LoVo (cell line): ENCODE measurements around the gene GRIA4.
"Not testable (repeated sequence)": the region's sequence is repeated elsewhere in the genome, so short reads cannot be mapped to it uniquely, and the experiment has no call there.

Source experiments
- DNase-seq: peaks from one replicate; pipeline ENCODE4 v3.0.0-alpha.2; 2016; ENCODE audit warnings: low spot score

The GRIA4 gene

DNA sequence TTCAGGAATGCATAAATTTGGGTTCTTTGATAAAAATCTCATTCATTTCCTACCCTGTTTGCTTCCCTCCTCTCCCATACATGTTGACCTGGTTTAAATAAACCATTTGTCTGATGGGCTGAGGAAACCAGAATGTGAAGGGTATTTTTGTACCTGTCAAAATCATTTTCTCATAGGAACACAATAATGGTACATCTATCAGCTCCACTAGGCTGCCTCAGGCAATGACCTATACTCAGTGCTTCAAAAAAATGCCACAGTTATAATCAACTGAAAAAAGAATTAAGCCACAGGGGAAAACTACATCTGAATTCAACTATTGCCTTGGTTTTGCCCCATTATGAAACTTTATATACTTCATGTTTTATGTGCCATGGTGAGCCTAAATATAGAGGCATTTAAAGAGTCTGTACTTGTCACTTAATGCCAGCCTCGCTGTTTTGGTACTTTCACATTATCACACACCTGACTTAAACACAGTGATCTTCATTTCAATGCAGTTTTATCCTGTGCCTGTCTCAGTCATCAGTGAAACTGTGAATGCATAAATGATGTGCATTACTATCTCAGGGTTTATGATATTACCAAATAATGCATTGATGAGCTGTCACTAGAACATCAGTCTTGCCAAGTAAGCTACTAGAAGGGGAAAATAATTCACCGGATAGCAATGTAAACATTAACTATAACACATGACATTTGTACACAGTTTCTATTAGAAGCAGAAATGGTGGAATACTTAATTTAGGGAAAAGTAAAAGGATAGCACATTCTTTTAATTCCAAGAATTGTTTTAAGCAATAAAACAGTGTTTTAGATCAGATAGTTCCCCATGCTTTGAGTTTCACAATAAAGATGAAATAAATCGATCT is 319.4 kb downstream of the GRIA4 start:
- no peak for DNase-seq

DNA sequence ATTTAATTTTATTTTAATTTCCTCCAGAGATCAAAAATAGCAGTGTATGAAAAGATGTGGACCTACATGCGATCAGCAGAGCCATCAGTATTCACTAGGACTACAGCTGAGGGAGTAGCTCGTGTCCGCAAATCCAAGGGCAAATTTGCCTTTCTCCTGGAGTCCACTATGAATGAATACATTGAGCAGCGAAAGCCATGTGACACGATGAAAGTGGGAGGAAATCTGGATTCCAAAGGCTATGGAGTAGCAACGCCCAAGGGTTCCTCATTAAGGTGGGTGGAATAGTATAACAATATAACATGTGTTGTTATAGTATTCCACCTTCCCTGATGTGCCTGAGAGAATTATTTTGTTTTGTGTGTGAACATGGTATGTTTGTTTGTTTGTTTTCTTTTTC is 323.8 kb downstream of the GRIA4 start:
- no peak for DNase-seq

DNA sequence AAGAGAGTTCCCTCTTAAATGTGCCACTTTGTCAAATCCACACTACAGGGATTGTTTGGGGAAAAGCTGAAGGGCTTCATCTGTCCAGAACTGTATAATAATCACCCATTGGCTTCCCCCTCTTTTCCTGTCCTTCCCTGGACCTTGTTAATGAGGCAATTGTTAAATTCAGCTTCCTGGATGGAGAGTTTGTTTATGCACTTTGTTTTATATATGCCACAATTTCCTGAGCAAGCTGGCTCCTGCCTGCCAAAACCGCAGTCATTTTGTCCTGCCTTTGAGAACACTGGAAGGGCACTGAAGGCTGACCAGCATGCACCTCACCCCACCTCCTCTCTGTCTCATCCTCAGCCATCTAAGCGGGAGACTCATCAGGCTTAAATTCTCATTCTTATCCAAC is 325.9 kb downstream of the GRIA4 start:
- peak; percentile 1 for DNase-seq

DNA sequence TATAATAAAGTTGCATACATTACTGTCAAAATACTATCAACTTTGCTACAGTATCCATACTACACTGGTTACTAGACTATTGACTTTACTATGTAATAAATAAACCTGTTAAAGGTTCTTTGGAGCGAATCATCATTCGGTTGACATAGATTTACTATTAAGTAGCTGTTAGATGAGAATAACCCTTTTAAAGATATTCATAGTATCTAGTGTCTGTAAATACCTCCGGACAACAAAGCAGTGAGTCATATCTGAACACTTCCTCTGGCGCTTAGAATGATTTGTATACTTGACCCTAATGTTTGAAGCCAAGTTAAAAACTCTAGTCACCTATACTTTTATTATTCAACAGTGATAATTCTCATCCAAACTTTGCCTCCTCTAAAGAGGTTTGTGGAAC is 327.5 kb downstream of the GRIA4 start:
- DNase-seq = peak; percentile 15

DNA sequence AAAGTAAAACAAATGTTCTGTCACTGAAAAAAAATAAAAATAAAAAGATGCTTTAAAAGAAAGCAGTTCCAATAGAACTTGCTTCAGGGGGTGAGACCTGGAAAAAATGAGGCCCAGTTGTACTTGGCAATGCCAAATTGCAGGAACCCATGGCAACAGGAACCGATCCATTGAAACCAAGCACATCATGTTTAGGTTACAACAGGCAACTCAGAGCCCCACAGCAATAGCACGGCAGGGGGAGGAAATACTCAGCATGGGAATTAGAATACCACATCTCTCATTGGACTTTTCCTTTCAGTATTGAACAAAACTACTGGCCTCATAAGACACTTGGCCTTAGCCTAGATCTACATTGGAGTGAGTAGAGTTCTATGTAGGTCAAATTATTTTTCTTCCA is 327.9 kb downstream of the GRIA4 start:
- DNase-seq = no peak

DNA sequence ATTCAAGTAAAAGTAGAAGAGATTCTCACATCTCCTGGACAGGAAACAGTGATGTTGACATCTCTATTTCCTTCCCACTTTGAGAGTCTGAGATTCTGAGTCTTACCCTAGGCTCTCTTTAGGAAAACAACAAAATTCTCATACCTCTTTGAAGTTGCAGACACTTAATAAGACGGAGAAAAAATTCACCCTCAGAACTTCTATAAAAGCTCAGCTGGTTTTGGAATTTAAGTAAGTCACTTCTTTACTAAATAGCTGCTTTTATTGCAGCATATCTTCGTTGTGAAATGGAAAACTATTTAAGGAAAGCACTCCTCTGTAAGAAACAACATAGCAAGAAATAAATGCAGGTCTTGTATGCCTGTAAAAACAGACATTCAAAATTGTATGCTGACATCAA is 333.0 kb downstream of the GRIA4 start:
- DNase-seq = no peak

DNA sequence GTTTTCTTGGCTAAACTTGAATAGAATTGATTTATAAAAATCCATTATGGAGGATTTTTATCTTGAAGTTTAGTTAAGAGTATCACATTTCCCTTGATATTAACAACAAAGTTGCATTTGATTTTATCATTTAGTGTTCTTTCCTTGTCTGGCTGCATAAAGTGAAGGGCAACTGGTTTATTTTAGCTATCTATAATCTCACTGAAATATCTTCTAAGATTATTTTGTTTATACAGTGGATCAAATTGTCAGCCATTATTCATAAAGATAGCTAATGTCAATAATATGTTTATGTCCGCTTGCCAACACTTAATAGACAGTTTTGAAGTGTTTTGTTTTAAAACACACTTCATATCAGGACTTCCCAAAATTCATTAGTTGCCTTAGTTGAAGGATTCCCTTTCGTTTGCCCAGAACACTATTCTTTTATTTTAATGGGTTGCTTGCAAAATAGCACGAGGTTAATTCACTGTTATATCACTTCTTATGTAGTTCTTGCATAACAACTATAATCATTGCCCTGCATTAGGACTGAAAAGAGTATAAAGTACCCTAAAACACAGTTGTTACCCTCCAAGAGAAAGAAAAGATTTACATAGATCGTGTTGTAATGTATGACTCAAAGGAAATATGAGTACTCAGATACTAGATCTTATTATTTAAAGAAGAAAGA is 339.2 kb downstream of the GRIA4 start:
- no peak for DNase-seq

DNA sequence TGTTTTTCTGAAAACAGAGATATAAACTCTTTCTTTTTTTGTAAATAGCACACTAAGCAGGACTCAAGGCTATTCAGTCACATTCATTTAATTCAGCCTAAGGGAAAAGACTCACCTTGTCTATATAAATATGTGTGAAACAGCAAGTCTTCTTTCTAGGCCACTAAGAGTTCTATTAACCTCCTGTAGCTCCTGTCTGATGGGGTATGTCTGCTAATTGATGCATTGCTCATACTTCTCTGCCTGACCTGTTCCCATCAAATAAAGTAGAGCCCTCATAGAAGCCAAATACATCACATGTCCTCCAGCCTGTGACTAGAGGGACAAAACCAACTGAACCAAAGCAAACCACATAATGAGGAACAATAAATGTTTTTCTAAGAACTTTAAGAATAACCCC is 344.0 kb downstream of the GRIA4 start:
- no peak for DNase-seq

DNA sequence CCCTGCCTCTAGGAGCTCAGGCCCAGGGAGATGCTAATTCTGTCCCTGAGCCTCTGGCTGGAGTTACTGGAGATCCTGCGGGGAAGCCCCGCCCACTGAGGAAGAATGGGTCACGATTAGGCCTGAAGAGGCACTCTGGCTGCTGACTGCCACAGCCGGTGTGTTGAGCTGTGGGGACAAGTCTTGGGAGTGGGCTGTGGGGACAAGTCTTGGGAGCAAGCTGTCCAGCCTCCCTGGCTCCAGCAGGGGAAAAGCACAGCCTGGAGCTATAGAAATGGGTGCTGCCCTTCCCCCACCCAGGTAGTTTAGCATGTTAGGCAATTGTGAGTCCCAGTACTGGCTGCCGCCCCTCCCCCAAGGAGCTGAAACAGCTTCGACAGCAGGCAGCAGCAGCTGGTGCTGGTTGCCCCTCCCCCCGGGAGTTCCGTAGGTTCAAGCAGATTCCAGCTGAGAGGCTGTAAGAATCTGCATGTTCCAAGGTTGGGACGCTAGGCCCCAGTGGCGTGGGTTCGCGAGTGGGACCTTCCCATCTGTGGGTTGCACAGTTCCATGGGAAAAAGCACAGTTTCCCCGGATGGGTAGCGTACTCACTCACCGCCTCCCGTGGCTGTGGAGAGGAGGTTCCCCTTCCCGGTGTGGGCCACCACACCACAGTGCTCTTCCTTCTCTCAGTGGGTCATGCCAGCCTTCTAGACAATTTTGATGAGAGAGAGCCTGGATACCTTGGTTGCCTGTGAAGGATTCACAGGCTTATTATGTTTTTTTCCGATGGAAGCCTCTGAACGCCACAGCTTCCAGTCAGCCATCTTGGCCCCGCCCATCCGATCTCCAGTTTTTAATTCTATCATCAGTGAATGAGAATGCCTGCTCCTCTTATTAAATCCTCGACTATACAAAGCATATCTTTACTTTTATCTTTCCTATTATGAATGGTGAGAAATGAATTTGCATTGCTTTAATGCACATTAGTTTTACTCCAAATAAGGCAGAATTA is 350.7 kb downstream of the GRIA4 start:
- DNase-seq = no peak

DNA sequence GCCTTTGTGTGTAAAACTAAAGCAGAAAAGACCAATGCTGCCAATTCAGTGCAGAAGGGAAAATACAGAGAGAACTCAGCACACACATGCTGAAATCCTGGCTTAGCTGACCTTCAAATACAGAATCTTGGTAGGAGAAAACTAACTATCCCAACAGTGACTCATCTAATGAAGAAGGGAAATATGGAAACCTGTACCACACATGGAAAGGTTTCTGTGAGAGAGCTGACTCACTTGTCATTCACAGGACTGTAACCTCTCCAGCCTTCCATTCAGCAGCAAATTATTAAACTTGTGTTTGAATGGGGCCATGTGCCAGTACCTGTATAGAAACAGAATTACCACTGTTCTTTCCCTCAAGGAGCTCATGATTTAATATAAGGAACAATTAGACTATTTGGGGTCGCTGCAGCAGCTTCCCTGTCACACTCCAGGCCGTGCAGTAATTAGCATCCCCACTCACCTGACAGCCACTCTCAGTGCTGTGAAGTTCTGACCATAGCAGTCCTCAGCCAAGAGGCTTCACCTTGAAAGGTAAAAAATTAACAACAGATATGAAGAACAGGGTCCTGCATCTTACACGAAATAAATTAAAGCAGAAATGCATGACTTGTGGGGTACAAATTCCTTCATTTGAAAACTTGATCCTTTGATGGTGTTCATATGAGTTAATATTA is 358.3 kb downstream of the GRIA4 start:
- DNase-seq = no peak

DNA sequence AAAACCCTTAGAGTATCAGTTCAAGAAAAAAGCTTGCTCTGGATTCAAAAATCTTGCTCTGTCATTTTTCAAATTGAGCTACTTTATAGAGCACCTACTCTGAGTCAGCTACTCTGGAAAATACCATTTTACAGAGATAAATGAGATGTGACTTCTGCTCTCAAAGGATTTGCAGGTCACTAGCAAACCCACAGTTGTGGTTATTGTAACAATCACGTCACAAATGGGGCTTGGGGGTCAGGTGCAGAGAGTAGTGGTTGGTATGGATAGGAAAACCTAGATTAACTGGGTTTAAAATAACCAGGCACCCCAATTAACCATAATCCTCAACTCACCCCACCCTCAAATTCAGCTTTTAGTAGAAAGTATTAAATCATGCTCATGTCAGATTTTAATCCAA is 359.9 kb downstream of the GRIA4 start:
- DNase-seq = no peak

DNA sequence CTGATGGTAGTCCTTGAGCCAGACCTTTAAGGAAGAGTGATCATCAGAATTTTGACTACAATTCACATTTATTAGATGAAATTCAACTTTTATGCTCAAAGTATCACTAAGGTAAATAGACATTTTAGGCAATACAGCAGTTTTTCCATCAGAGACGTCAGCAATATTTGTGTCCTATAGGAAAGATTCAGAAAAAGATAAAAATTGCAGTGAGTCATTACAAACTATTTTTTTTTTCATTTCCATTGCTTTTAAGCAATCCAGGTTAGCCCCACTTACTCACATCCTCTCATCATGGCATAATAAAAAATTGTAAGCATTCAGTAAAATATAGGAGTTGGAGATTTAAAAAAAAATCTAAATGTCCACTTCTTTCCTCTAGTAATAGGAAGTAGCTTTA is 365.3 kb downstream of the GRIA4 start:
- no peak for DNase-seq

DNA sequence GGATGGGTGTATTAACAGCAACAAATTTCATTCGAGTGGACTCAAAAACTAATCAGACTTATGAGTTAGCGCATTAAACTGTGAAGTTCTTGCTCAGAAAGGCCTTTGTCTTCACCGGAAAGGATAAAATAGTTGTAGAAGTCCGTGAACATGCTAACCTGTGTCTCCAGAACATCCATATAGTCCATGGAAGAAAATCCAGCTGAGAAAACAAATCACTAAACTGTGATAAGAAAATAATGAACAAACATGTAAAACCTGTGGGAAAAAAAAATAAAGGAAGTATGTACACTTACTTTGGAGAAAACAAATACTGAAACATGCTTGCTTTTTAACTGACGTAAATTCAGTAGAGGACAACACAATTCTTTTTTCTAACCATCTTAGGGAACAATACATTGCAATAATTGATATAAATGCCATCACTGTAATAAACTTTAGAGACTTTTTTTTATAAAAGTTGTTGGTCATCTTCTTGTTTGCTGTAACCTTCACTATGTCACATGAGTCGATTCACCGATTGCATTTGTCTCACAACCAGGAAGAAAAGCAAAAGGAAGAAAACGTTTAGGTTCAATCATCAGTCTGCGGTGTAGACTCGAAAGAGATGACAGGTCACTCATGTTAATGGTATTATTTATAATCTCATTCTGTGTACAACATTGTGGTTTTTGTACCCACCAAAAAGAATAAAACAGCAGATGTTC is 370.3 kb downstream of the GRIA4 start:
- DNase-seq = no peak

DNA sequence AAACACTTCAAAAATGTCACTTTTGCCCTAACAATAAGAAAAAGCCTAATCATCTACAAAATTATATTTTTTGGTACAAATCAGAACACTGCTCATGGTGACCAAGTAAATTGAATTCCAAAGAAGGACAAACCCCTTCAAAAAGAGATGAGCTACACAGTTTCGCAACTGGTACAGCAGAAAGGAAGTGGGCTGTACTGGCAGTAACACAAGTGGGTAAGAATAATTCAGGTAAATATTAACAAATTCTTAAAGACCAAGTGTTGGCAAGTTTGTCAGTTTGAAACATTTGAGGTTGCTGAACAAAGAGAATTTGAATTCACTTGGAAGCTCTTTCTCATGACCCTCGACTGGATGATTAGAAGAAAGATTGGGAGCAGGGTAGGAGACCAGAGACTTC is 376.7 kb downstream of the GRIA4 start:
- DNase-seq = no peak

DNA sequence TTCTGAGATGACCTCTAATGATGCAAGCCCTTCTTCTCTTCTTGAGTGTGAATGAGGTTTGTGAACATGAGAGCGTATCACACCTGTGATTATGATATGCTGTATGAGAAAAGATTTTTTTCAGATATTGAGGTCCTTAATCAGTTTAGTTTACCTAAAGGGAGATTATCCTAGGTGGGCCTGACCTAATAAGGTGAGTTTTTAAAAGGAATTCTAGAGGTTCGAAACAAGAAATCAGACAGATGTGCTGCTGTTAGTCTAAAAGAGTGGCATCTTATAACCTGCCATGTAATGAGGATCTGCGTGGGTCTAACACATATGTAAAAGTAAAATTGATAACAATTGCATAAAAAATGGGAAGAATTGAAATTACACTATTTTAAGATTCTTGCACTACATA is 378.3 kb downstream of the GRIA4 start:
- DNase-seq = no peak

DNA sequence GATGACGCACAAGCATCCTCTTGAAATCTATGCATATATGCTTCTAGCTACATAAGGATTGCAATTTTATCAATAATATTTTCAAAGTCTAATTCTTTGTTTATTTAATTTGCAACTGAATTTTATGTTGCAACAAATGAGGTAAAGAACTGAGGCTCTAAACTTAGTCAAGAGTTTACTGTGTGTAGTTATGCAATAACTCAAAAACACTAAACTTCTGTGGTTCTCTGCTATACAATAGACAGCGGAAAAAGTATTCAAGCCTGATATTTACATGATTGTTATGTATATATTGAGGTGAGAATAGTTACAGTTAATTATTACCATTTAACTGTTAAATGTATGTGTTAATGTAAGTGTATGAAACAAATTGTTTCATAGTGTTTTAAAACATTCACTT is 379.3 kb downstream of the GRIA4 start:
- no peak for DNase-seq

DNA sequence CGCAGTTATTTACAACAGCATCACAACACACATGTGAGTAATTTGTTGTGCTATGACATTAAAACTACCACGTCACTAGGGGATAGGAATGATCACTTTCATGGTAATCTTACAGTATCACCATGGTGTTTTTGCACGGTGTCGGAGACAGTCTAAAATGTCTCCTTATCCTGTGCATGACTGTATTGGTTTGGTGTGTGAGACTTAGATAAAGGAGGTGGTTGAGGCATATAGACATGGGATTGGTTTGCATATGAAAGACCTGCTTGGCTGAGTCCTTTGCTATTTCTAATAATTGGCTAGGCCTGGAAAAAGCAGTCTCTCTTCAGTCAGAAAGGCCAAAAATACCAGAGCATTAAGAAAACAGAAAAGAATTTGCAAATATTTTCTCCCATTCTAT is 382.0 kb downstream of the GRIA4 start:
- DNase-seq = no peak

DNA sequence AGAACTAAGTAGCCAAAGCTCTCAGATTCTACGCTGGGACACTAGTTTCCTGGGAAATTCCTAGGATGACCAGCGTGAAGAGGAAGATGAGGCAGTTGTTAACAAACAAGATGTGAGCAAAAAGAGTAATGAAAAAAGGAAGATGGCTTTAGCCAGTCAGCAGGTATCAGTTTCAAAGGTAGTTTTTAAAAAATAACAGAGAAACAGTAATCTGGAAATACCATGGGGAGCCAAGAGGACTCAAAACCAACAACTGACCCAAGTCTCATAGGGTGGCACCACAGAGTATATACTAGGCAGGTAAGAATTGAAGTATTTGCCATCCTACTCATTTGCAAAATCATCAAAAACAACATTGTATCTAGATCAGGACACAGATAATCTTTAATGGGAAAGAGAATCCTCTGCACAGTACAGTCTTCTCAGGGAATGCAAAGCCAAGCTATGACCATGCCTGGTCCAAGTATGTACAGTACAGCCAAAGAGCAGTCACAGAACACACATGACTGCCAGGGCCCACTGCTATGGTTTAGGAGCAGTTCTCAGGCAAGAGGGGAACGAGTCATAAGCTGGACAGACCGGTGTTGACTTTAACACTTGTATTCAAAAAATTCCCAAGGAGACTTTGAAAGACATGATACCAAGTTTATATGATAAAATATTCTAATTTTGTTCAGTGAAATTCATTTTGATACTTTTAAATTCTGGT is 391.6 kb downstream of the GRIA4 start:
- no peak for DNase-seq

DNA sequence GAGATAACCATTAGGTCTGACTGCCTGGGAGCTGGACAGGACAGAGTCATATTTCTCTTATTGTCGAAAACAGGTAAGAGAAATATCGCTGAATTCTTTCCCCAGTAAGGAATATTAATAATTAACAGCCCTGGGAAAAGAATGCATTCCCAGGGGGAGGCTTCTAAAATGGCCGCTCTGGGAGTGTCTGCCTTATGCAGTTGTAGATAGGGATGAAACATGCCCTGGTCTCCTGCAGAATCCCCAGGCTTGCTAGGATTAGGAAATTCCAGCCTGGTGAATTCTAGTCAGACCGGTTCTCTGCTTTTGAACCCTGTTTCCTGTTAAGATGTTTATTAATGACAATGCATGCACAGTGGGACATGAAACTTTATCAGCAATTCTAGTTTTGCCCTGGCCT is 393.2 kb downstream of the GRIA4 start:
- not testable (repeated sequence) for DNase-seq

DNA sequence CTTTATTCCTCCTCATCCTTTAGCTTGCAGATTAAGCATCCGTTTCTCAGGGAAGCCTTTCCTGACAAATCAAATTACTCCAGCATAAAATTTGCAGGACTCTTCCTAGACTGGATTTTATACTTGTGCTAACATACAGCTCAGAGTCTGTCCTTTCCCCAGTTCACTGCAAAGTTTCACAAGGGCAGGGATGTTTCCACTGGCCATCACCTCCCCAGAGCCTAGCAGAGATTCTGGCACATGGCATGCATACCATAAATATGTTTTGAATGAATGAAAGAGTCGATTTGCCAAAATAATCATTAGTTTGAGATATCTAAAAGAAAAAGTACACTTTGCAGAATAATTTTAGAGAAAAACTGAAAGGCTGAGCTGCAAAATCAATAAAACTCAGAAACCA is 401.6 kb downstream of the GRIA4 start:
- no peak for DNase-seq

DNA sequence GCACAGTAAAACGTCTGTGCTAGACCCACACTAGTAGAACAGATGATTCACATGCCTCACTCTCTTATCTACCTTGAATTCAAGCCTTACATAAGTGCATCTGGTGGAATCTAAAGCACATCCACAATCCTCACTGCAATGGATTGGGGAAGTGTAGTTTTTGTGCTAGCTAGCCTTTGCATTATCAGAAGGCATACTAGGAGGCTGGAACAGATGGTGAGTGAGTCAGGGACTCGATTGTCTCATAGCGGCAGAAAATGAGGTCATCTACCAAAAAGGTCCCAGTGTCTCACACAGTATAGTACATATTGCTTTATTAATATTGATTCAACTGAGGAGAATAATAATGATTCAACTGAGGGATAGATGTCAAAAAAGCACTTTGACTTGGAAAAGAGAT is 402.9 kb downstream of the GRIA4 start:
- no peak for DNase-seq
